Measurements from ENCODE around the gene CELA2B. TPM values are rescaled to one million over a fixed set of nuclear protein-coding genes. Genes with fewer than 3 reads are reported as not detected.

The CELA2B gene
- polyA plus RNA-seq, 3 donors, result not detected

DNA sequence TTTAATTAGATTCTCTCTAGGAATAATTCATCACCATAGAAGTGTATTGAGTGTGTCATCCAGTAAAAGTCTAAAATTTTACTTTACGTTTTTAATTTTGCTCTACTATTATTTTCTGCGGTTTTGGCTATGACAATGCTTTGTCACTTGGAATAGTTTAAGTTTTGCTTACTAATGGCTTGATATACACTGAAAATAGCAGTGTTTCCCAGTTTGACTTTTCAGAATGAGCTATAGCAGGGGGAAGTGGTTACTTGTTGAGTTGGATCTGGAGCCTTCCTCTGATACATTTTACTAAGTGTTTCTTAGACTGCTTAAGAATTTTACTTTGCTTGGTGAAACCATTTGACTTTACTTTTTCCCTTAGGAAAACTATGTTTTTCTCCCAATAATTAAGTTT lies 55.8 kb downstream of the CELA2B start:
- Histone ChIP-seq H3K4me1 (ENCODE audit: control insufficient read depth in 1 of 2, insufficient read depth in 2 of 2, low read length in 2 of 2) (peaks cover 13 to 28% of the 10 kb centered on the region in 2 donors), H4K20me1 (ENCODE audit: insufficient read depth, low read length) (no peaks in the 10 kb centered on the region), H3K9me3 (replicated peaks in 1 of 2; ENCODE audit: control insufficient read depth in 1 of 2, insufficient read depth in 1 of 2, low read length in 2 of 2) (no peaks in the 10 kb centered on the region), H3K36me3 (replicated peaks in 1 of 2; ENCODE audit: control insufficient read depth in 1 of 2, insufficient read depth in 2 of 2, low read length in 2 of 2) (peaks cover 13 to 44% of the 10 kb centered on the region in 2 donors), H3K27me3 (ENCODE audit: control insufficient read depth in 2 of 2, insufficient read depth in 2 of 2, low read length in 2 of 2) (no peaks in the 10 kb centered on the region), H2AFZ (ENCODE audit: insufficient read depth, low read depth, low read length, poor library complexity, severe bottlenecking) (no peak overlapping the region), H3K27ac (ENCODE audit: low read depth in 1 of 2, low read length in 2 of 2) (peak overlapping the region in 1 of 2 donors; percentile 37), H3K9ac (ENCODE audit: insufficient read depth, low read length, poor library complexity, severe bottlenecking) (no peak overlapping the region), H3K79me2 (ENCODE audit: insufficient read depth, low read length) (peaks cover 16% of the 10 kb centered on the region), H3K4me2 (replicated peaks; ENCODE audit: extremely low read depth, low read length, poor library complexity, severe bottlenecking) (no peak overlapping the region), H3K4me3 (replicated peaks in 1 of 3; ENCODE audit: low read depth in 2 of 3, low read length in 3 of 3) (no peak overlapping the region)
- Mint-ChIP-seq H3K4me3 (no peak overlapping the region), H3K27ac (peak overlapping the region in 3 of 7 donors; percentile 25 to 60 (median 58)), H3K27me3 (ENCODE audit: low read depth in 3 of 3) (no peaks in the 10 kb centered on the region), H3K36me3 (peaks cover 33 to 36% of the 10 kb centered on the region in 2 donors), H3K9me3 (peaks cover 0 to under 1% (median 0%) of the 10 kb centered on the region in 7 donors), H3K4me1 (peaks cover 24% of the 10 kb centered on the region)
- intact Hi-C loops (cut with micrococcal nuclease), result no loop called here
- WGBS (ENCODE audit: insufficient coverage), result no CpG with 5 or more reads among the region's 2 CpGs
- no peak for DNase-seq
- TF ChIP-seq, protein P1, sequence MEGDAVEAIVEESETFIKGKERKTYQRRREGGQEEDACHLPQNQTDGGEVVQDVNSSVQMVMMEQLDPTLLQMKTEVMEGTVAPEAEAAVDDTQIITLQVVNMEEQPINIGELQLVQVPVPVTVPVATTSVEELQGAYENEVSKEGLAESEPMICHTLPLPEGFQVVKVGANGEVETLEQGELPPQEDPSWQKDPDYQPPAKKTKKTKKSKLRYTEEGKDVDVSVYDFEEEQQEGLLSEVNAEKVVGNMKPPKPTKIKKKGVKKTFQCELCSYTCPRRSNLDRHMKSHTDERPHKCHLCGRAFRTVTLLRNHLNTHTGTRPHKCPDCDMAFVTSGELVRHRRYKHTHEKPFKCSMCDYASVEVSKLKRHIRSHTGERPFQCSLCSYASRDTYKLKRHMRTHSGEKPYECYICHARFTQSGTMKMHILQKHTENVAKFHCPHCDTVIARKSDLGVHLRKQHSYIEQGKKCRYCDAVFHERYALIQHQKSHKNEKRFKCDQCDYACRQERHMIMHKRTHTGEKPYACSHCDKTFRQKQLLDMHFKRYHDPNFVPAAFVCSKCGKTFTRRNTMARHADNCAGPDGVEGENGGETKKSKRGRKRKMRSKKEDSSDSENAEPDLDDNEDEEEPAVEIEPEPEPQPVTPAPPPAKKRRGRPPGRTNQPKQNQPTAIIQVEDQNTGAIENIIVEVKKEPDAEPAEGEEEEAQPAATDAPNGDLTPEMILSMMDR (IDR thresholded peaks at IDR 0.05), result no peak

DNA sequence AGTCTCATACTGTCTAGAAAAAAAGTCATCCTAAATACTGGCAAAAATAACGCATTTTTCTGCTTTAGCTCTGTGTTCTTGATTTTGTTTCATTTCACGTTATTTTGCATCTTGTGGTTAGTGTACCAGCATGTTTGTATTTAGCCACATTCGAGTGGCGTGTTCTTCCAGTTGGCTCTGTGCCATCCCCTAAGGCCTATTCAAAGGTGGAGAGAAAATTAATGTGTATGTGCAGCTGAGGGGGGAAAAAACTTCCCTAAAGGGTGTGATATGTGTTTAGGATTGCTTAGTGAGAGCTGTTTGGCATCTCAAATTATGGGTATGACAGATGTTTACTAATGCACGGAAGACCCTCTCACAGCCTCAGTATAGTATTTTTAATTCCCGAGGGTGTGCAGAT lies 62.9 kb downstream of the CELA2B start:
- Histone ChIP-seq H3K9ac (ENCODE audit: insufficient read depth, low read length, poor library complexity, severe bottlenecking) (no peak overlapping the region), H3K27ac (ENCODE audit: low read depth in 1 of 2, low read length in 2 of 2) (no peak overlapping the region), H2AFZ (ENCODE audit: insufficient read depth, low read depth, low read length, poor library complexity, severe bottlenecking) (no peak overlapping the region), H3K4me1 (ENCODE audit: control insufficient read depth in 1 of 2, insufficient read depth in 2 of 2, low read length in 2 of 2) (no peaks in the 10 kb centered on the region), H4K20me1 (ENCODE audit: insufficient read depth, low read length) (no peaks in the 10 kb centered on the region), H3K36me3 (replicated peaks in 1 of 2; ENCODE audit: control insufficient read depth in 1 of 2, insufficient read depth in 2 of 2, low read length in 2 of 2) (peaks cover 70 to 95% of the 10 kb centered on the region in 2 donors), H3K27me3 (ENCODE audit: control insufficient read depth in 2 of 2, insufficient read depth in 2 of 2, low read length in 2 of 2) (no peaks in the 10 kb centered on the region), H3K9me3 (replicated peaks in 1 of 2; ENCODE audit: control insufficient read depth in 1 of 2, insufficient read depth in 1 of 2, low read length in 2 of 2) (no peaks in the 10 kb centered on the region), H3K79me2 (ENCODE audit: insufficient read depth, low read length) (no peaks in the 10 kb centered on the region), H3K4me3 (replicated peaks in 1 of 3; ENCODE audit: low read depth in 2 of 3, low read length in 3 of 3) (no peak overlapping the region), H3K4me2 (replicated peaks; ENCODE audit: extremely low read depth, low read length, poor library complexity, severe bottlenecking) (no peak overlapping the region)
- WGBS (ENCODE audit: insufficient coverage), result no CpG with 5 or more reads among the region's 6 CpGs
- no peak overlapping the region for H3K27ac Mint-ChIP-seq
- H3K4me3 Mint-ChIP-seq, result no peak overlapping the region
- no peak for DNase-seq
- TF ChIP-seq, protein P1 (IDR thresholded peaks at IDR 0.05), result no peak
- H3K36me3 Mint-ChIP-seq, result peaks cover 64 to 79% of the 10 kb centered on the region in 2 donors
- intact Hi-C loops (cut with micrococcal nuclease), result no loop called here
- no peaks in the 10 kb centered on the region for H3K4me1 Mint-ChIP-seq
- H3K9me3 Mint-ChIP-seq, result no peaks in the 10 kb centered on the region
- no peaks in the 10 kb centered on the region for H3K27me3 Mint-ChIP-seq (ENCODE audit: low read depth in 3 of 3)
